ENCODE results near the gene RHEBL1.

The RHEBL1 gene

DNA sequence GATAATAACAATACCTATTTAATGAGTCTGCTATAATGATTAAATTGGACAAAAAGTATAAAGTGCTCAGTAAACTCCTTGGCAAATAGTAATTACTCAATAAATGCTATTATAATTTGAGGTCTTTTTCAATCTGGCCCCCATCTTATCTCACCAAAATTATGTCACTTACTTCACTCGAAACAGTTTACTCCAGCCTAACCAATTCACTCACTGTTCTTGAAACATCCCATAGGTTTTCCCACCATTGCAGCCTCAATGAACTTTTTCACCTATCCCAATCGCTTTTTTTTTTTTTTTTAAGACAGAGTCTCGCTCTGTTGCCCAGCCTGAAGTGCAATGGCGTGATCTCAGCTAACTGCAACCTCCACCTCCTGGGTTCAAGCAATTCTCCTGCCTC, 33.8 kb downstream of the RHEBL1 start:
- FAIRE-seq = no peak

DNA sequence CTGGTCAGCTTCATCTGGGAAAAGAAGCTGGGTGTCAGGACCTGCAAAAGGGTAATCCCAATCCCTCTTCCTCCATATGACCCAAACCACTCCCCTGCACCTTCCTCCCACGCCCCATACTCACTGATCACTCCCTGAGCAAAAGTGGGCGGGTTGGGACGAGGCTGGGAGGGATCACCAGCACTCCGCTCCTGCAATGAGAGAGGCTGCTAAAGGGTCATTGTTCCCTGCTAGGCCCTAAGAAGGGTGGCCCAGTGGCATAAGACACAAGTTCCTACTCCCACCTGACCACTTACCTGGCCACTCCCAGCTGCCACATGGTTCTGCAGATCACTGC, 35.5 kb downstream of the RHEBL1 start:
- no peak for FAIRE-seq

DNA sequence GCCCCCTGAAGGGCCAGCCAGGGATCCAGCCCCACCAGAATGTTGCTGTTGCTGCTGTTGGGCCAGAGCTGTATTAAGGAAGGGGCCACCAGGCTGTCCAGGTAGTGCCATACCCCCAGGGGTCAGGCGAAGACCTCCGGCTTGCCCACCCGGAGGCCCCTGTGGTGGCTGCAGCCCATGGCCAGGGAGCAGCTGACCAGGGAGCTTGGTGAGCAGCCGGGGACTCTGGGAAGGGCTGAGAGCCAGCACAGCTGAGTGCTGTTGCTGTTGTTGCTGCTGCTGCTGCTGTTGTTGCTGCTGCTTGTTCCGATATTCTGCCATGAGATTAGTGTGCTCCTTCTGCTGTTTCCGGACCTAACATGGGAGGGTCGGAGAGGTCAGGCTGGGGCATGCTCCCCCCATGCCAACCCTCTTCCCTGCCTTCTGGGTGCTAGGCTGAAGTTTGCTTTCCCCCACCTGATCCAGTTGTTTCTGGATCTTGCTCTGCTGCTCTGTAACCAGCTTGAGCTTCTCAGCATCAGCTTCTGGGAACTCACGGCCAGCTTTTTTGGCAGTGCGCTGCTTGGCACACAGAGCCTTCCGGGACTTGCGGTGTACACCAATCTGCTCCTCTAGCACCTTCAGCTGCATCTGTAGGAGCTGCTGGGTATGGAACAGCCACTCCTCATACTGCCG, 36.0 kb downstream of the RHEBL1 start:
- no peak for FAIRE-seq

GRCh38 chr12:49032679-49033447, 36.9 kb downstream of the RHEBL1 start:
- no peak for FAIRE-seq

DNA sequence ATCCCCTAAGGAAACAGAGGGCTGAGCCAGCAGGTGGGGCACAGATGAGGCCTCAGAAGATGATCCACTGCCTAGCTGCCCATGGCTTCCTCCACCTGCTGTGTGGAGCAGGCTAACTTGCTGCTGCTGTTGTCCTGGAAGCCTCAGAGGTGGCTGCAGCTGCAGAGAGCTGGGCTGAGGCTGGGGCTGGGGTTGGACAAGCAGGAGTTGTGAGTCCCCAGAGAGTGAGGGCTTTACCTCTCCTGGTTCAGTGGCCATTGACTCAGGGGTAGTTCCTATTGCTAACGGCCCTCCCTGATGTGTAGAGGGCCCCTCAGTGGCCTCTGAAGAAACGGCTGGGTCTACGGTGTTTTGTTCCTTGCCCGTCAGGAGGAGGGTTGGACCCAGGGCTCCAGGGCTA, 37.5 kb downstream of the RHEBL1 start:
- no peak for FAIRE-seq

DNA sequence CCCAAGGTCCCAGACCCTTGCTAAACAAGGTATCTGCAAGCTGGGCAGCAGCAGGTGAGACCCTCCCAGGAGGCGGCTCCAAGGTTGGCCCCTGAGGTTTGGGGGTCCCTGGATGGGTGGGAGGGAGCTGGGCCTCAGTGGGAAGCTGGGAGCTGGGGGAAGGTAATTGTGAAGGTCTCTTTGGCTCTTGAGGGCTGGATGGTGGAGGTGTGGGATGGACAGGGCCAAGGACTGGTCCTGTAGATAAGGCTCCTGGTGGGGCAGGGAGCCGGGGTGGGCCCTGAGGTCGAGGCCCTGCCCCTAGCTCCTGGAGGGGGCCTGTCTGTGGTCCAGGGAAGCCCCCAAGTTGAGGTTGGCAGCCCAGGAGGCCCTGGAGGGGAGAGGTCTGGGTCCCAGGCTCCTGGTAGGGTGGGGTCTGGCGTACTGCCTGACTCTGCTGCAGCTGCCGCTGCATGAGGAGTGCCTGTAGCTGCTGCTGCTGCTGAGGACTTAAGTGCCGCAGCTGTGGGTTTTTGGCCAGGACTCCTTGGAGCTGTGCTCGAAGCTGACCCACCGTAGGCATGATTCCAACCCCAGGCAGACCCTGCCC, 38.1 kb downstream of the RHEBL1 start:
- no peak for FAIRE-seq

DNA sequence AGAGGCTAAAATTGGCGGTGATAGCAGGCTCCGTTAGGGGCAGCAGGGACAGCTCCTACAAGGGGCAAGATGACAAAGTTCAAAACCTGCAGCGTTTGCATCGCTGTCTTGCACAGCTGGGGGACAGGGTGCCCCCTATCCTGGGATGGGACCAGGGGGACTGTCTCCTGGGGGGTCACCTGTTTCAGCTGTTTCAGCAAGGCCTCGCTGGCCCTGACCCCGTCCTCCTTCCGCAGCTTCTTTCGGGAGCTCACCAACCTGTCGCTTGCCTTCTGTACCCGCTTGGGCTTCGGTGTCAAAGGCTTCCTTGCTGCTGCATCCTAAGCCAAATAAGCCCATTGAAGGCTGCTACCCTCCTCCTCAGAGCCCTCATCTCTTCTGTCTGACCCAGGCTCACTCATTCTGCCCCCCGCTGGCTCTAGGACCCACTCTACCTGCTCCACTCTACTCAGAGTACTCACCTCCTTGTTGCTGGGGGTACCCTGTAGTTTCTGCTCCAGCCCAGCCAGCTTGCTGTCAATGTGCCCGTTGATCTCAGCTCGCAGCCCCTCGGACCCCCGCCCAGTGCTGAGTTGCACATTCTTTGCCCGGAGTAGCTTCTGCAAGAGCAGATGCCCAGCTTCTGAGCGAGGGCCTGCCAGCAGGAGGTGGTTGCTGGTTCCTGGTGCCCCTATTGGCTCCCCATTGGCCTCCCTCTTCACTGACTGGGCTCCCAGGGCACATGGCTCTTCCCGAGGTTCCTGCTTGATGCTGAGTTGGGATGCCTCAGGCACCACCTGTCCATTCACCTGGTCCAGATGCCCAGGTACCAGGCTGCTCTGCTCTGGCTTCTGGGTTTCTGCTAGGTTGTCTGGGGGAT, 38.8 kb downstream of the RHEBL1 start:
- FAIRE-seq = no peak

- no peak for FAIRE-seq
Observed at GRCh38 chr12:49030119-49030518, 39.7 kb downstream of the RHEBL1 start.

DNA sequence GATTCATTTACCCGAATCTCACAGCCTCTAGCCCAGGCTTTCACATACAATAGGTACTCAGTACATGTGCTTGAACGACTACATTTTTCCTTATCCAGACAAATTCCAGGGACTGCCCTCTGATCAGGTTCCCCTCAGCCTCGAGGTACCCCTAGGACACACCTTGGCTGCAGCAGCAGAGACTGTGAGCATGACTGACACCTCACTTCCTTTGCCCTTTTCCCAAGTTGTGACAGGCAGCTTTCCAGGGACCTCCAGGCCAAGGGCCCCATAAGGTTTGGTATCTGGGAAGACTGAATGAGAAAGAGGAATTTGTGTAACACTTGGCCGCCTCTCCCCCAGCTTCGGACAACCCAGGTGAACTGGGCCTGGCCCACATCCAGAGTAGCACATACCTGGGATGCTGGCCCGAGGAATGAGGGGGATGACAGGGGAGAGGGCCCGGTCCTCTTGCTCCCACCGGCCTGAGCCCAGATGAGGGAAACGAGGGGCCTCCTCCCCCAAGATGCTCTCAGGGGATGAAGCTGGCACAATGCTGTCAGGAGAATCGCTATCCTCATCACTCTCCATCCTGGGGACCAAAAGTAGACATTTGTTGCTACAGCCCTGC, 41.0 kb downstream of the RHEBL1 start:
- no peak for FAIRE-seq

DNA sequence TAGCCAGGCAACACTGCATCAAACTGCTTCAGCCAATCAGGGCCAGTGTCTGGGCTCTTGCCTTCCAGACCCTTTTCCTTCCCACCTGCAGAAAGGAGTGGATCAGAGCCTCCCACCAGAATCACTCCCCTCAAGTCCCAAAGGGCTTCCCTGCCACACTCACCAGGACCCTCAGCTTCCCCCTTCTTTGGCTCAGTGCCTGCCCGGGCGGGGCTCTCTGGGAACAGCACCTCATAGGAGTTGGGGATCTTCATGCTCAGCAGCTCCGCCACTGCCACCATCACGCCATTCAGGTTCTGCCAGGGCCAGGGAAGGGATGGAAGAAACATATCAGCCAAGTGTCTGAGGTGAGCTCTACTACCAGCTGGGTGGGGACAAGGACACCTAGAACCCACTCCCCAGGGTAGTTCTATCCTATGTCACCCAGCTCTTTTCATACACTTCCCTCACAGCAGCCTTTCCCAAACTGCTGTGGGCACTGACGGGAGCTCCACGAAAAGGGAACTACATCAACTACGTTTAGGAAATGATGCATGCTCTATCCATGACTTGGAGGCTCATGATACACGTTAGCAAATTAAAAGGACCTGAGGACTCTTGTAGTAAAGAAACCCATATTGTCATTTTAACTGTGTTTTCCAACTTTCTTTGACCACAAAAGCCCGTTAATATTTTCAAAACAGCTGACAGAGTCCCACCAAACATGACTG, 41.8 kb downstream of the RHEBL1 start:
- no peak for FAIRE-seq

DNA sequence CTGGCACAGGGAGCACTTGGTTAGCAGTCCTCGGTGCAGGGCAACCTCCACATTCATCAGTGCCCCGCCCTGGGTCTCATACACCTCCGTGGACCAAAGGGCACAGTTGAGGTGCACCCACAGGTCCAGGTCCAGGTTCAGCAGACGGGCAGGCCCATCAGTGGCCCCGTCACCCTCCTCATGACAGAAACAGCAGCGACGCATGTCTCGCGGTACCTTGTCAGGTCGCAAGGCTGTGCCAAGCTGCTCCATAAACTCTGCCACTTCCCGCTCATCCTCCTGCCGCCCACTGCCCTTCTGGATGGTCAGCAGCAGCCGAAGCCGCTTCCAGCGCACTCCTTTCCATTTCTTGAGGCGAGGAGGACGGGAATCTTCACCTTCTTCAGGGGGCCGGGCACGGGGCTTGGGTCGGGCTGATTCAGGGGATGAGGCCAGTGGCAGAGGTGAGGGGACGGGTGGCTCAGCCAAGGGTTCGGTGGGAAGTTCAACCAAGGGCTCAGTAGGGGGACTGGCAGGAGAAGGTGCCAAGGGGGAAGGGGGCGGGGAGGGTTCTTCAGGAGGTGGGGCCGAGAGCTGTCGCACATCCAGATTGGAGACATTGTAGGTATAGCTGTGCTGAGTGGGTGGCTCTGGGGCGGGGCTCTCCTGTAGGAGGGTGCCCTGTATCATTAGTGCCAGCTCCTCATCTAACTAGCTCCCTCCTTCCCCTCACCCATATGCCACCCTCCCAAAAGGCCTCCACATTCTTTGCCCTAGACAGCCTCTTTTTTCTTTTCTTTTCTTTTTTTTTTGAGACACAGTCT, 42.9 kb downstream of the RHEBL1 start:
- no peak for FAIRE-seq

DNA sequence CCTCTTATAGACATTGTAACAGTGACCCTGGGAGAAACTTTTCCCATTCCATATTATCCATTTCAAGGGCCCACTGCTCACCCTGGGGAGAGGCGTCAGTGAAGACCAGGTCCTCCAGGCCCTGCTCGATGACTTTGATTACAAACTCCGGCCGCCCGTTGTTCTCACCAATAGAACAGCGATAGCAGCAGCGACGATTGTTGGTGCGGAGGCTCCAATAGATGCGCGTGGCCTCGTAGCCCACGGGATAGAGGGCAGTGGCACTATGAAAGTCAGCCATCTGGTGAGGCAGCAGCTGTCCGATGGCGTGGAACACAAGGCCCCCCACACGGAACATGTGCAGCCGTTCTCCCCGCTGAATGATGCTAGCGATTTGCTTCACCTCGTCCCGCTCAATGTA, 43.7 kb downstream of the RHEBL1 start:
- no peak for FAIRE-seq

- no peak for FAIRE-seq
Observed at GRCh38 chr12:49025463-49025862, 44.3 kb downstream of the RHEBL1 start.

DNA sequence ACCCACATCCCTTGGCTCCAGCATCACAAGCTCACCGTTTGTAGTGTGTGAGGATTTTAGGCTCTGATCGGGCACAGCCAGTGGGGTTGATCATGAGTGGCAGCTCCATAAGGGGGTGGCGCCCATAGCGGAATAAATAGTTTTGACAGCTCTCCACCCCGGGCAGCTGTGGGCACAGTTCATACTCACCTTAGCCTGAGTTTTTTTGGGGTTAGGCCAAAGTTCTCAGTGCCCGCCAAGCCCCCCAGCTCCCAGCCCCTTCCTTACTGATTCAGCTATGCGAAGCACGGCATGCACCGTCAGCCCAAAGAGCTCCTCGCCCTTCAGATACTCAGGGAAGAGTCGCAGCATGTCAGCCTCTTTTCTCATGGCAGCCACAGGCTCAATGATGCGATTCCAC, 45.2 kb downstream of the RHEBL1 start:
- FAIRE-seq = no peak

- no peak for FAIRE-seq
Observed at GRCh38 chr12:49023812-49024211, 46.0 kb downstream of the RHEBL1 start.

- no peak for FAIRE-seq
Observed at GRCh38 chr12:49022558-49023178, 47.1 kb downstream of the RHEBL1 start.

DNA sequence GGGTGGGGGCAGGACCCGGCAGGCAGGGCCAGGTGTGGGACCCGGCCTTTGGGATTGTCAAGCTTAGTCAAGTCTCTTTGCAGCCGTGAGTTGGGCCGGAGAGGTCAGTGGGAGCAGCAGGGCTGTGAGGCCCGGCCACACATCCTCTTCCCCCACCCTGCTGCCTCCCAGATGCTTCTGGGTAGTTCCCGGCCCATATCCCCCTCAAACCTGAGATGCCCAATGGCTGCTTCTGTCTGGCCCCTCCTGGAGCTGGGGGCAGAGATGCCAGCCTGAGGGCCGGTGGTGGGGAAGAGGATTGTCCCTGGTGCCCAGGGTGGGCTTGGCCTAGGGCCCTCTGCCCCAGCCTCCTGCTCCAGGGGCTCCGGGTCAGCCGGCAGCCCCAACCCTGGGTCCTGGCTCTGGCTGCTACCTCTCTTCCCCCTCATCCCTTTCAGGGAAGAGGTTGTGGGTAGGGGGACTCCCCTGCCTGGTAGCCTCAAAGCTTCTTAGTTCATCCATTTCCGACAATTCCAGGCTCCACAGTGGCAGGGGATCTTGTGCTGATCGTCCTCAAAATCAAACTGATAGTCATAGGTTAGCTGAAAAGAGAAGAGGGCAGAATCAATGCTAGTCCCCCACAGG, 48.4 kb downstream of the RHEBL1 start:
- FAIRE-seq = no peak

DNA sequence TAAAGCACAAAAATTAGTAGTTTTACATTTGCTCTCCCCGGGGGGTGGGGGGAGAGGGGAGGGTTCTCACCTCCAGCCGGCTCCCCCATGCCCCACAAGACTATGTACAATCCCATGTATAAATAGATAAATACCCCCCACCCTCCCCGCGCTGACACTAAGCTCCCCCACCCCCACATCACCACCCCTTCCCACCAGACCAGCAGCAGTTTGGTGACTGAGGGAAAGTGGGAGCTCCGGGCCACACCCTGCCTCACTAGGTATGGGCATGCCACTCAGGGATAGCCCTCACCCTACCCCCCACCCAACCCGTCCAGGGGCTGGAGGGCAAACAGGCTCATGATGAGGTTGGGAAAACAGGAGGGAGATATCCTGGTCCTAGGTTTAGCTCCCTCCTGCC, 49.3 kb downstream of the RHEBL1 start:
- no peak for FAIRE-seq

DNA sequence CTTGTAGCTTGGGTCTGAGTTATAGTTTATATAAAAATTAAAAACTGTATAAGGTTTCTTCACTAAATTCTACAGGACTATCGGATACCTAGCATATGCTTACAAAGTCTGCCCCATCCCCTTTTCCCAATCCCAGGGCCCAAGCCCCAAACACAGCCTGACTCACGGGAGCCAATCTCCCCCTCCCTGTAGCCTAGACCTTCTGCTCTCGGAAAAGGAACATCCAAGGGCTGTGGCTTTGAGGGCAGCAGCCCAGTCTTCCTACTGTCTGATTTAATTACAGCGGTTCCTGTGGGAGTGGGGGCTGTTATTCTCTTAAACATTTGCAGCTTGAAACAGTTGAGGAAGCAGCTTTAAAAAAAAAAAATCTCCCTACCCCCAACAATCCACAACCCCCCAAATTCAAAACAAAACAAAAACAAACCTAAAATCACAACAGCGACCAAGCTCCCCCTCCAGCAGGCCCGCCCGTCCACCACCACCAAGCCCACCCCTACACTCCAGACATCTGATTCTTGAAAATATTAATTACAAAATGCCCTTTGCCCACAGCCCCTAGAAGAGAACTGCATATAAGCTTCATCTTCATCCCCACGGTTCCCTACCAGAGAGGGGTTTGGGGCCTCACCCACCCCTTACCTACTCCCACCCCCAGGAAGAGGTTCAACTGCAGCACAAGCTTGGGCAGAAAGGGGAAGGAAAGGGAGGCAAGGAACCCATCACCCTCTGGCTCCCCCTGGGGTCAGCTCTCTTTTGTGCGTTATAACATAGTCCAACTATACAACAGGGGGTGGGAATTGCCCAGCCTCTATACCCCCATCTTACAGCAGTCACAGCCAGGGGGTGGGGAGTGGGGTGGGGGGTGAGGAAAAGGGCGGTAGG, 50.1 kb downstream of the RHEBL1 start:
- FAIRE-seq = no peak

DNA sequence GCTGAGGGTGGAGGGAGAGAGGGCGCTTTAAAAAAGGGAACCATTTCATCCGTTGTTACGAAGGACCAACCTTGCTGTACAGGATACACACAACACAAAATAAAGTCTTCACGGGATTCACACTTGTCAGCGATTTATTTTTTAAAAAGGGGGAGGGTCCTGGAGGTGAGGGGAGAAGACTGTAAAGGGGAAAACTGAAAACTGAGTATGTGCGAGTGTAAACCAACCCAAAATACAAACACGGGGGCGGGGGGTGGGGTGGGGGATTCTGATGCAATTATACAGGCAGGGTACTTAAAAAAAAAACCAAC, 50.7 kb downstream of the RHEBL1 start:
- FAIRE-seq = no peak
